Upper lobe of left lung (tissue), 4 donors: ENCODE data around the gene SPESP1.

Source experiments
- EP300 ChIP-seq, 4 donors: sonication (generic); formaldehyde crosslinking; IDR thresholded peaks; one replicate each; pipeline ENCODE4 v1.5.1; 2017; ENCODE audit warnings: antibody characterized with exemption in 4 of 4, control low read depth in 2 of 4
- POLR2A ChIP-seq, 4 donors: fragments of 450-650 bp; IDR thresholded peaks; one replicate each; pipeline ENCODE4 v1.5.1; 2016 to 2017; ENCODE audit warnings: antibody characterized with exemption in 4 of 4, mild to moderate bottlenecking in 2 of 4

GRCh38 chr15:68910341-68910740 lies 20.0 kb upstream of the SPESP1 start:
- TF ChIP-seq EP300 (IDR thresholded peaks at IDR 0.05) (no peak), POLR2A (IDR thresholded peaks at IDR 0.05) (no peak)
